ENCODE measurements around the gene ATG16L1.

GRCh38 chr2:233218836-233219235, 32.6 kb upstream of the ATG16L1 start:
- TF ChIP-seq CTCF (conservative IDR thresholded peaks at IDR 0.05; ENCODE audit: low read depth, low read length) (no peak), EZH2 (IDR thresholded peaks at IDR 0.05; ENCODE audit: borderline replicate concordance, low read depth, low read length, poor library complexity, severe bottlenecking) (no peak)
